HG03558 (cell line): ENCODE data around the gene LRMDA.

Experiments used
- ATAC-seq: cut with Tn5 transposase; IDR thresholded peaks from one replicate; pipeline ENCODE4 v1.9.1; 2021; ENCODE audit warnings: moderate number of reproducible peaks; ENCODE audit not compliant: unreplicated experiment; ENCODE audit errors: extremely low read depth

Gene LRMDA

DNA sequence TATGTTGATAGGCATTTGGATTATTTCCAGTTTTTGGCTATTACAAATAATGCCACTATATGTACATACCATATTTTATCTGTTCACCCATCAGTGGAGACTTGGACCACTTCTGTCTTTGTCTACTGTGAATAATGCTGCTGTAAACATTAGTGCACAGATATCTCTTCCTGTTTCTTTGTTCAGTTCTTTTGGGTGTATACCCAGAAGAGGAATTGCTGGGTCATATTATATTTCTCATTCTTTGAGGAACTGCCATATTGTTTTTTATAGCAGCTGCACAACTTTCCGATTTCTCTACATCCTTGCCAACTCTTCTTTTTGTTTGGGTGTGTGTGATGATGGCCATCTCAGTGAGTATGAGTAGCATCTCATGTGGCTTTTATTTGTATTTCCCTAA, 218.0 kb downstream of the LRMDA start:
- ATAC-seq: no peak

DNA sequence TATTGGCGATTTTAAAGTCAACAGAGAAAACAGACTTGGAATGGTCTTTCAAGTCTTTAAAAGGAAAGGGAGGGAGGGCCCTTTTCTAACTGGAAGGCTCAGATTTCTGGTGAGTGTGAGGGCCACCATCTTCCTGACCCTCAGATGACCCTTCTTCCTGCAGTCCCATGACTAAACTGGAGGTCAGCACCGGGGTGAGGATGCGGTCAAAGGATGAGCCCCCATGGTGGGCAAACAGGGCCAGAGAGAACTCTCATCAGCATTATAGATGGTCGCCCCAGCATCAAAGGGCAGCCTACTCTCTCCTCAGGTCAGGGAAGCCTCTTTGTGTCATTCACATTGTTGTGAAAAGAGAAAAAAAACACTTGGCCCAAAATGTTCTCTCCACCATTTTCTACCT, 219.2 kb downstream of the LRMDA start:
- no peak for ATAC-seq

DNA sequence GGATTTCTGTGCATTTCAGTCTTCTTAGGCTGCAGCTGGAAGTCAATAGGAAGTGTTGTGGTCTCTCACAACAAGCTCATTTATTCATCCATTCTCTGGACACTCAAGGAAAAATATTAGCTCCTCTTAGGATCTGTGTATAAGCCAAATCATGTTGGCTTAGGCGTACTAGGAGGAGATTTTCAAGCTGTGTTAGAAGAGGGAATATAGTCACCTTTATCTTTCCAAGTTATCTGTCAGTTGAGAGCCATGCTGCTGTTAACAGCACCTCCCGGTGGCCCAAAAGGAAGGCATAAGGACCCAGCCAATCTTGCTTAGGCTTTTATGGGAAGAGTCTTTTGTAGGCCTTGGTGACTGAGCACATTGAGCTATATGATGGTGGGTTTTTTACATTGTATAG, 220.0 kb downstream of the LRMDA start:
- ATAC-seq: no peak

DNA sequence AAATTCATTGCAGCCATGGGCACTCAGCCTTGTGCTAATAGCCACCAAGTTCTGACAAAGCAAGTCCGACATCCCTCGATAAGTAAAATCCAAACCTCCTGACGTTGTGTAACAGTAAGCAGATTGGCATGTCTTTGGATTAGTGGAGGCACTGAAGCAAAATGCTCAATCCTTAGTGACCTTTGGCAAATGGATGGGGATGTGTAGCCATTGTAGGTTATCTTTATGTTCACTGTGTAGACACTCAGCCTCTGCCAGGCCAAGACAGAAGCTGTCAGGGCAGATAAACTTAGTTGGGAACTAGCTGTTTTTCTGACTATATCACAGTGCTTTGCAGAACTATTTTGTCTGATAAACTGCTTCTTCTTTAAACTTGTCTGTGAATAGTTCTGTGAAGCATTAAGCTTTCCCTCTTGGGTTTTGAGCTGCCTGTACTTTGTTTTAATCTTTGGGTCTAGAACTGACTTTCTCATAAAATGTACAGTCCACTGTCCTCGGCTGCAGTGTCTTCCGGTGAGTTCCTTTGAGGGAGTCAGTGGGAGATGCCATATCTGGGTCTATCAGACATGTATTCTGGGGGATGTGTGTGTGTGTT, 220.8 kb downstream of the LRMDA start:
- ATAC-seq: no peak

DNA sequence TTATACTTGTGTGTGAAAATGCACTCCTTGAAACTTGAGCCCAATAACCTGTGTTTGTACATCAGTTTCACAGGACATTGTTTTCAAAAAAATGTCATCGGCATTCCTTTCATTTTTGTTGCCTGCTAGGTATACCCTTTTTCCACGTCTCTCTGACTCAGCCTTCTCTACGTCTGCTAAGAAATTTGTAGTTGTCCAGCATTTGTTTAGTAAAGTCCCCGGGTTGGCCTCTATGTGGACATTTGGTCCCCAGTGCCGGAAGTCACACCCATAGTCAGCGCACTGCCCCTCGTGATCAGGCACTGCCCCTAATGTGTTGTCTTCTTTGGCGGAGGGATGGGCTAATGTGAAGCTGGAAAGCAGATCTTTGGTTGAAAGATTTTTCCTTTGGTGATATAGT, 222.3 kb downstream of the LRMDA start:
- no peak for ATAC-seq

DNA sequence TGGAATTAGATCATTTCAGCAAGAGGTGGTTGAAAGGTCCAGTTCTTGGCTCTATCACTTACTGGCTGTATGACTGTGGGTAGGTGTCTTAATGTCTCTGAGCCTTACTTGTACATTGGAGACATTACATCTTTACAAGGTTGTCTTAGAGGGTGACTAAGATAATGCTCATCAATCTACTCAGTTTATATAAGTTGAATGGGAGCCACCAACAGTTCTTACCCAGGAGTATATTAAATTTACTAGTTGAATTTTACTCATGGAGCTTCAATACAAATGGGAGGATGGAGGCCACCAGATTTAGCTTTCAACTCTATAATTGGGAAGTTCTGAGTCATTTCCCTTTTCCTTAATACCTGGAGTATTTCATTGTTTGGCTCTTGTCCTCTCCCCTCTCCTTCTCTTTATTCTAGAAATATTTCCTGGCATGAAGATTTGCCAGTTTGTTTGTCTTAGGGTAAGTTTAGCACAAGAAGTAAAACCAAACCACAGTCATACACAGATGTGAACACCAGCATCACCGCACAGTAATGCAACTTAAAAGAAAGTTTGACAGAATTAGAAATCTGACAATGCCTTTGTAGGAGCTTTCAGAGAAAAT, 222.8 kb downstream of the LRMDA start:
- ATAC-seq: no peak

DNA sequence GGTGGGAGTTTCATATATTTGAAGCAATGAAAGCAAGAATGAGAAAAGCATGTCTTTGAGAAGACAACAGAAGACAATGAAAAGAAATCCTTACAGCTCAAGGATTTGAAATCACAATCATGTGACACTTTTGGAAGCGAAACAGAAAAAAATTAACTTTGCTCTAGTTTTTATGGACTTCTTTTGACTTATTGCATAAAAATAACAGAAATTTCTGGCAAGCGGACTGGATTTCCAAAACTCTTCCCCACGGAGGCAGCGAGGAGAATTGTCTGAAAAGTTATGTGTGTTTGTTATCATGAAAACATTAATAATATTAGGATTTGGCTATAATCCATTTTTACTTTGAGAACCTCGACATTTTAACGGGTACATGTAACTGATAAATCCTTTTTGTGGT, 223.3 kb downstream of the LRMDA start:
- ATAC-seq: no peak

DNA sequence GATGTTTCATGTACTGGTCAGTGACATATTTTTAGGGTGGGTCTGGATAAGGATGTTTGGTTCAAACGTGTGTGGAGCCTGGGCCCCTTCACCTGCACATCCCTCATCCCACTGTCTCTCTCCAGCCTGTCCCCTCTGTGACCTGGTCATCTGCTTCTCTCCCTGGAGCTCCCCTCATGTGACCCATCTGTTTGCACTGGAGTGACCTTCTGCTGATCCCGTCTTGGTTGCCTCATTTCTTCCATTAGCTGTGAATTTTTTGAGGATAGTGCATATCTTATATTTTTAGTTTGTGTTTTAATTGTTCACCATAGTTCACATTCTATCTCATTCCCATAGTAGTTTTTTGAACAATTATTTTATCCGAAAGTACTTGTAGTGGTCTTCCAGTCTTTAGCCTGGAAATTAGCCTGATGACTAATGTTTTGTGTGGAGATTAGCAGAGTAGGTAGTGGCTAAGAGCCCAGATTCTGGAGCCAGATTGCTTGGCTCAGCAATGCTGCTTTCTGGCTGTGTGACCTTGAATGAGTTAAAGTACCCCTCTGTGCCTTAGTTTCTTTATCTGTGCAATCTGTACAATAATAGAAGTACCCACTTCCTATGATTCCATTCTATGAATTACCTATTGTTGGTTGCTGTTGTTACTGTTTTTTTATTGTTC, 224.5 kb downstream of the LRMDA start:
- no peak for ATAC-seq

DNA sequence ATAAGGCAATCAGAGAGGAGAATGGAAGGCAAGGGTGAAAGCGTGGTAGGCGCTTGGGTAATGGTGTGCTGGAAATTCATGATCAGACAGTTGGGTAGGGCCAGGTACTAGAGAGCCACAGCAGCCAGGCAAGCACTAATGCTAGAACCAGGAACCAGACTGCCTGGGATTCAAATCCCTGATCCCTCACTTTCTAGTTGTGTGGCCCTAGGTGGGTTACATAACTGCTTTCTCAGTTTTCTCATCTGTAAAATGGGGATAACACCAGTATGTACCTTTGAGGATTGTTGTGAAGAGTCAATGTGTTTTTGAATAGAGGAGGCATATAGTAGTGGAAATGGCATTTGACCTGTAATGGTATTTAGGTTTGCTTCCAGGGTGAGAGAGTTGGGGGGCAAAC, 225.9 kb downstream of the LRMDA start:
- no peak for ATAC-seq

DNA sequence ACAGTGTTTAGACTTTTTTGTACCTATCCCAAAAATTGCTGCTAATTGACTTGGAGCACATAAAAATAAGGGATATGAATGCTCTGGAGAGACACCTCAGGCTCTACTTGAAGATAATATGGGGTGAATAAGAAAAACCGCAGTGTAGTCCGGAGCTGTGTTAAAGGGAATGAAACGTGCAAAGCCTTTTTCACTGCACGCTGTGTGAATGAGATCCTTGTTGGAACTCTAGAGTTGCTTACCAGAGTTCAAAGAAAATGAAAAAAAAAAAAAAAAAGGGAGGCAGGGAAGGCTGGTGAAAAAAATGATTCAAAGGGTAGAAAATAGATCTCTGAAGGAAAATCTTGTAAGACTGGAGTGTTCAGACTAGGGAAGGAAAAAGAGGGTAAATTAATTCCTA, 226.6 kb downstream of the LRMDA start:
- no peak for ATAC-seq

DNA sequence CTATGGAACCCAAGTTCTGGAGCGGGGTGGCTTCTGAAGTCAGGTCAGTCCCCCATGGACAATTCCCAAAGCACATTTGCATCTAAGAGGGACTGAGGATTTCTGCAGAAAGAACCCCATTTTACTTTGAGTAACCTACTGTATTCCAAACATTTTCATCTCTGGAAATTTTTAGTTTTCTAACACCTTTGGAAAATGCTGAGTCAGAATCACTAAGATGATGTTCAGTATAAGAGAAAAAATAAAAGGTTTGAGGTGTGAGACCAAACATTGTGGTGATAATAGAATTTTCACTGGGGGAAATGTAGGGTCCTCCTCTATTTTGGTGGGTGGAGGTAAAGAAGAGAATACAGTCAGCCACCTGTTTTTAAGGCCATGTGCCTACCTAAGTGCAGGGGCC, 227.1 kb downstream of the LRMDA start:
- ATAC-seq: no peak

DNA sequence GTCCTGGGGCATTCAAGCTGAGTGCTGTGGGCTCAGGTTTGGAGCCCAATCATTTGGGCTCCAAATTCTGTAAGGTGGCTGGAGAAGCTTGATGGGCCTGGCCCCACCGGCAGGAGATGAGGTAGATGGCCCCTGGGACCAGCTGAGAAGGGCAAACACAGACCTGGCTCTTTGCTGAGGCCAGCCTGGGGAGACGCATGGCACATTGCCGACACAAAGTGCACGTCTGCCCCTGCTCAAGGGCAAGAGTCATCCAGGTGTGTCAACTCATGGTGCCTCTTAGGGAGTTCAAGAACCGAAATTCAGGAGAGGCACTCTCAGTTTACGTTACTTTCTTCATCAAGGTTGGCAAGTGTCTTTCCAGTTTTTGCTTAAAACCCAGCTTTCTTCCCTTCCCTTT, 227.5 kb downstream of the LRMDA start:
- no peak for ATAC-seq

DNA sequence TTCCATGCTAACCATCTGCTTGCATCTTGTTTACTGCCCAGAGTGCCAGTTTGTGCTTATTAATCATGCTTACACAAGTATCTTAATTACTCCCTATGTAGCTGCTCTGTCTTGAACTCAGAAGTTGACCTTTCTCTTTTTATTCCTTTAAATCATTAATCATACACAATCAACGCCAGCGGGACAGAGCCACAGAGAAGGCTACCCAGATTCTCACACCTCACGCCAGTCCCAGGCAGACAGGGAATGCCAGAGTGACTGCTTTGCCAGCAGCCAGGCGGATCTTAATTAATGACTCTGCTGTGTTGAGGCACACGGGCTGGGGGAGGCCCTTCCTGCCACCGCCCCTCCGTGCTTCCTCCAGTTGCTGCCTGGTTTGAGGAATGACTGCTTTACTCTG, 229.4 kb downstream of the LRMDA start:
- ATAC-seq: no peak

DNA sequence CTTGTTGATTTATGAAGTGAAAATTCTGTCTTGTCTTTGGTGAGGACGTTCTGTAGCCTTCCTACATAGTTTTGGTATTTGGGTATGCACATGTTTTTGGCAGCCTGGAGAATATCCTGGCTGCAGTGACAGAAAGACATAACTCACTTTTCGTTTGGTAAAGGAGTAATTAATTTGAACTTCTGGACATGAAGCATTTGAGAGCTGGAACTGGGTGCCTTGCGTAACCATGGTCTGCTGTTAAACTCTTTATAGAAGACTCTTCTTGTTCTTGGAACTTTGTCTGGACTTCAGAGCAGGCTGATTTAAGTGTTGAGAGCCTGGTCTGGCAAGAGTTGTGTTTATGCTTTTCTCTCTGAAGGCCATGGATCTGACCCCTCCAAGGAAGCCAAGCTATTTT, 231.3 kb downstream of the LRMDA start:
- no peak for ATAC-seq

DNA sequence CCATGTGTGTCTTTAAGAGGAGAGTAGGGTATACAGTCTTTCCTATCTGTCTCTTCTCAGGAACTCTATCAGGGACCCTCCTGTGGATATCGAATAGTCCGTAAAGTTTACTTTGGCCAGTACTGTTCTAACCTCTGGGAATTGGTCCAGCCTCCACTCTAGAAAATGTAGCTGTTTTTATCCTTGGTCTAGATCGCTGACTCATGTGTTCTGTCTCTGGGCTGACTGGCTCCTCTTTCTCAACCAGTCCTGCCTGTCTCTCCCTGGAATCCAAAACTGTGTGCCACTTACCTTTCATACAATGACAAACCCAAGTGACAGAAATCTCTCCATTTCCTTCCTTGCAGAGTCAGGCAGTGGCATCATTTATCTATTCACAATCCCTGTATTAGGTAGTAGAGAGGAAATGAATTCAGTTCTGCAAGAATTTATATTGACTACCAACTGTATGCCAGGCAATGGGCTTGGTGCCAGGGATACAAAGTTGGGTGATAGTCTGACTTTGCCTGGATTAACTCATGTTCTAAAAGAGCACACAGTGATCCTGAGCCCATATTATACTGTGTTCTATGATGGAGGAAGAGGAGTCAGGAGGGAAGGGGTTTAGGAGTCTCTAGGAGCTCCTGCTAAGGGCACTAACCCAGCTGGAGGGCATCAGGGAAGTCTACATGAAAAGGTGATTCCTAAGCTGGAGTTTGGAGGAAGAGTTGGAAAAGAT, 232.7 kb downstream of the LRMDA start:
- ATAC-seq: no peak

DNA sequence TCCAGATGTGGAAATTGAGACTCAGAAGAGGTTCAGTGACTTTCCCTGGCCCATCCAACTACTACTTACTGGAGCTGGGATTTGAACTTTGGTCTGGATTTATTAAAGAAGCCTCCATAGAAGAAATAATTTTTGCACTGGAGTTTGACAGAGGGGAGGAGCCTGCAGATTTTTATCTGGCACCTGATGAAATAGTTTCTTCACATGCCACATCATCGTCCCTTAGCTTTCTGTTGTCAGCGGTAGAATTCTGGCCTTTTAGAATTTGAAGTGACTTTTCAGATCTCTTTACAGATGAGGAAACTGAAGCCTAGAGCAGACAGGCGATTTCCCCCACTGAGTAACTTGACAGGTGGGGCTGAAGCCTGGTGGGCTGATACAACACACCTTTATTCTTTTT, 233.5 kb downstream of the LRMDA start:
- no peak for ATAC-seq

DNA sequence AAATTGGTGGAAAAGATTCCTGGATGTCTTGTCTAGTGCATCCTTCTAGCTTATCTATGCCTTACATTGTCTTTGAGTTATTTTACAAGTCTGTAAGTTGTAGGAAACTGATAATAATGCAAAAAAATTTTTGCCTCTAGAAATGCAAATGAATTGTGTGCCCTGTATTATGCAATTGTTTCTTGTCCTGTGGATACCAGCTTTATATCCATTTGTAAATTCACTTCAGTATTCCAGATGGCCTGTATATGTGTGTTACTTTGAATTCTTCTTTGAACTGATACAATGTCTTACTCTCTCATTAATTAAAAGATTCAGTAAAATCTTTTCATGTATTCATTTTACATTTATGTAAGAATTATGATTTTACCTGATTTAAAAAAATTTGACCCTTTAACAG, 234.3 kb downstream of the LRMDA start:
- no peak for ATAC-seq

DNA sequence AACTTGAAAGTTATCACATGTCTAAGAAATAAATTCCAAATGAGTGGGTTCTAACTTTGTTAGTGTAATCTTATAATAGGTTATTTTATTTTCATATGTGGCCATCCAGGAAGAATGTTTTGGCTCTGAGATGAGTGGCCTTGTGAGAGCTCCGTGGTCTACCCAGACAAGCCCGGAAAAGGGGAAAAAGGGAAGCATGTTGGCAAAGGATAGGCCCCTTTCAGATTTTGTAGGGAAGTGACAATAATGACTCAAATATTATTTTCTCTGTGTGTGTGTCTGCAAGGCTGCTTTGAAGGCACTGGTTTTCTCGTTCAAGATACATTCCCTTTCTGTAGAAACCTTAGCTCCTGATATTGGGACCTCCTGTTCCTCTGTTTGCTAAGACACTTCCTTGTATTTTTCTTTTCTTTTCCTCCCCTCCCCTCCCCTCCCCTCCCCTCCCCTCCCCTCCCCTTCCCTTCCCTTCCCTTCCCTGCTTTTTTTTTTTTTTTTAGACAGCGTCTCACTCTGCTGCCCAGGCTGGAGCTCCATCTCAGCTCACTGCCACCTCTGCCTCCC, 240.8 kb downstream of the LRMDA start:
- ATAC-seq: no peak

DNA sequence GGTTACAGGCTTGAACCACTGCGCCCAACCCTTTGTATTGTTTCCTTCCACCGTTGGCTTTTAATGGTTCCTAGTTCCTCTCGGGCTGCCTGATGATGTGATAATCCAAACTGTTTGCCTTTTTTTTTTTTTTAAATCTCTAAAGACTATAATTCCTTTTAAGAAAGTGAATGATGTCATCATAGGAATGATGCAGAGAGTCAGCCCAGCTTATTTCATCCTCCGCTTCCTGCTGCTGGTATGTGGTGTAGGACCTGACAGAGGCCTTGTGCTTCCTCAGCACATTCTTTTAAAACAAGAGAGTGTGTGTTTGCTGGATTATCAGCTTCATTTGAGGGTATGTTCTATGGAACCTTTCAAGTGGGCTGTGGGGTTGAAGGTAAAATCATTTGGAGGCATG, 241.4 kb downstream of the LRMDA start:
- no peak for ATAC-seq

DNA sequence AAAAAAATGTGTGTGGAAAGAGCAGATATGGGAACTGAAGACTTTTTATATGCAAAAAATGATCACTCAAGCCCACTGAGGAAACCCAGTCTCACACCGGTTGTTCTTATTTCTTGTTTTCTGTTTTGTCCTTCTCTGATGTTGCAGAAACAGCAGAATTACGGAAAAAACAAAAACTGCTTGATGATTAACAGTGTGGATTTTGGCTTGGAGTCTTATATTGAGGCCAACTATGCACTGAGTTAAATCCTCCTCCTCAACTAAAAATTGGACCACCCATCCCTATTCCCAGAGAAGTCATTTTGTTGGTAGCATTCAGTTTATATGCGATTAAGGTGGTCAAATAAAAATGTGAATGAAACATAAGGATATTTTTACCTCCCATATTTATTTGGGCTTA, 246.1 kb downstream of the LRMDA start:
- no peak for ATAC-seq

DNA sequence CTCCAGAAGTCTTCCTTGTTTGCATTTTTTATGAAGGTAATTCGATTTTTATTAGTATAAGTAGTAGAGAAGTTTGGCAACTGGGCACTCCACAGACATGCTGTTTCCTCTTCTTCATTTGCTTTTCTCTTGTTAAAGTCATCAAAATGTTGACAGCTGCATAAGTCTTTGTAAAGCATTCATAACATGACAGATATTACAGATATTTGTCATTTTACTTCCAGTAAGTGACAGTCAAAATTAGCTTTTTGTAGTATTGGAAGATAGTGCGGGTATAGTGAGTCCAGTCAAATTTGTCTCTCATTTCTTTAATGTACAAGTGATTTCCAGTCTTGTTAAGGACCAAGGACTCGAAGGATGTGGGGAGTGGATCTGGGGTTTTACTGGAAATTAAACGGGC, 247.1 kb downstream of the LRMDA start:
- ATAC-seq: no peak
